ENCODE results near the gene CNTN1. TPM values are rescaled to one million over a fixed set of nuclear protein-coding genes. Genes with fewer than 3 reads are reported as not detected.

CNTN1 gene
- total RNA-seq, result 10 to 100 TPM in 3 of 4 donors, 1 to 10 TPM in 1; 7.5 to 34.2 (median 19.4) TPM

- peak within 1 kb of the TSS; percentile 43 for H3K4me3 ChIP-seq (ENCODE audit: low read depth, poor library complexity, severe bottlenecking)
- intact Hi-C loops (cut with DNase I; ENCODE audit: low total_unique reads), result no loop called here
- no peak for TF ChIP-seq CTCF (IDR thresholded peaks at IDR 0.05)
- TF ChIP-seq POLR2A (IDR thresholded peaks at IDR 0.05), result no peak
- WGBS, 2 donors, result 2 to 4% methylated on average over 22 to 30 of the region's 31 CpGs
- DNase-seq (ENCODE audit: low spot score in 2 of 2), result peak; percentile 34 to 94
These were observed at the start of gene CNTN1 for GRCh38 chr12:40691913-40692764. Gene CNTN1 (plus strand): TSS chr12:40692439.

GRCh38 chr12:40643506-40643905, 48.7 kb upstream of the CNTN1 start:
- no peak for TF ChIP-seq POLR2A (IDR thresholded peaks at IDR 0.05)
- no peak for TF ChIP-seq CTCF (IDR thresholded peaks at IDR 0.05)
- intact Hi-C loops (cut with DNase I; ENCODE audit: low total_unique reads), result loop anchor here (5.0 kb wide), 1 partner anchor 1501 kb away; no protein-coding TSS in a partner anchor
- no peak overlapping the region for H3K4me3 ChIP-seq (ENCODE audit: low read depth, poor library complexity, severe bottlenecking)
- no peak for DNase-seq (ENCODE audit: low spot score in 2 of 2)

- no peak overlapping the region for H3K4me3 ChIP-seq (ENCODE audit: low read depth, poor library complexity, severe bottlenecking)
- 88 to 90% methylated on average over 1 of the region's 1 CpG for whole genome bisulfite sequencing, 2 donors
- DNase-seq (ENCODE audit: low spot score in 2 of 2), result no peak
- no peak for TF ChIP-seq POLR2A (IDR thresholded peaks at IDR 0.05)
- TF ChIP-seq CTCF (IDR thresholded peaks at IDR 0.05), result no peak
- intact Hi-C loops (cut with DNase I; ENCODE audit: low total_unique reads), result loop anchor here (5.0 kb wide), 1 partner anchor 1502 kb away; no protein-coding TSS in a partner anchor
These were observed 48.3 kb upstream of the CNTN1 start for GRCh38 chr12:40643976-40644375.

GRCh38 chr12:40644708-40645107, 47.5 kb upstream of the CNTN1 start:
- no peak overlapping the region for H3K4me3 ChIP-seq (ENCODE audit: low read depth, poor library complexity, severe bottlenecking)
- no peak for DNase-seq (ENCODE audit: low spot score in 2 of 2)
- intact Hi-C loops (cut with DNase I; ENCODE audit: low total_unique reads), result loop anchor here (5.0 kb wide), 1 partner anchor 1502 kb away; no protein-coding TSS in a partner anchor
- WGBS, 2 donors, result 91% methylated on average over 2 of the region's 2 CpGs
- TF ChIP-seq CTCF (IDR thresholded peaks at IDR 0.05) (no peak), POLR2A (IDR thresholded peaks at IDR 0.05) (no peak)

- no peak for DNase-seq (ENCODE audit: low spot score in 2 of 2)
- WGBS, 2 donors, result 79 to 86% methylated on average over 3 of the region's 3 CpGs
- intact Hi-C loops (cut with DNase I; ENCODE audit: low total_unique reads), result no loop called here
- no peak overlapping the region for H3K4me3 ChIP-seq (ENCODE audit: low read depth, poor library complexity, severe bottlenecking)
- TF ChIP-seq CTCF (IDR thresholded peaks at IDR 0.05) (no peak), POLR2A (IDR thresholded peaks at IDR 0.05) (no peak)
These were observed 46.9 kb upstream of the CNTN1 start for GRCh38 chr12:40645361-40645760.

Measured in lower leg skin (tissue), 4 donors.